GM19239 (cell line): ENCODE data around the gene HSDL1.

Source experiments
- DNase-seq: peaks from one replicate; pipeline ENCODE4 v3.0.0; 2011; ENCODE audit warnings: low spot score; ENCODE audit not compliant: insufficient read length
- FAIRE-seq: peaks from 2 replicates; lab custom pipeline; 2011; peaks lifted over from hg19 to GRCh38; lab: Jason Lieb, UNC

Gene HSDL1

GRCh38 chr16:84086341-84086740 lies 58.6 kb downstream of the HSDL1 start:
- FAIRE-seq, result no peak
- DNase-seq, result no peak

- FAIRE-seq, result peak; percentile 69
- no peak for DNase-seq
These were observed 59.2 kb downstream of the HSDL1 start for GRCh38 chr16:84085773-84086172.

GRCh38 chr16:84085271-84085667 lies 59.7 kb downstream of the HSDL1 start:
- FAIRE-seq (no peak), DNase-seq (no peak)

GRCh38 chr16:84084570-84085270 lies 60.3 kb downstream of the HSDL1 start:
- DNase-seq (peak; percentile 70), FAIRE-seq (peak; percentile 92)

GRCh38 chr16:84082835-84083569 lies 62.0 kb downstream of the HSDL1 start:
- FAIRE-seq, result no peak
- DNase-seq, result no peak

- no peak for DNase-seq
- FAIRE-seq, result no peak
These were observed 62.9 kb downstream of the HSDL1 start for GRCh38 chr16:84082110-84082509.

GRCh38 chr16:84081446-84081989 lies 63.5 kb downstream of the HSDL1 start:
- DNase-seq, result no peak
- FAIRE-seq, result no peak

- FAIRE-seq, result no peak
These were observed 64.2 kb downstream of the HSDL1 start for GRCh38 chr16:84080813-84081212.

GRCh38 chr16:84080378-84080777 lies 64.6 kb downstream of the HSDL1 start:
- DNase-seq, result no peak
- no peak for FAIRE-seq

More at GRCh38 chr16:84080813-84081212, 64.2 kb downstream of the HSDL1 start:
- DNase-seq, result no peak

GRCh38 chr16:84079664-84080063 lies 65.3 kb downstream of the HSDL1 start:
- FAIRE-seq (no peak), DNase-seq (no peak)

GRCh38 chr16:84075376-84075775 lies 69.6 kb downstream of the HSDL1 start:
- DNase-seq (no peak), FAIRE-seq (no peak)

- FAIRE-seq, result no peak
- no peak for DNase-seq
These were observed 70.3 kb downstream of the HSDL1 start for GRCh38 chr16:84074721-84075120.
